8988T (cell line): Measurements from ENCODE around the gene RAB36.

Experiments
- DNase-seq: peaks from one replicate; pipeline ENCODE4 v3.0.0; 2011

RAB36 gene, protein sequence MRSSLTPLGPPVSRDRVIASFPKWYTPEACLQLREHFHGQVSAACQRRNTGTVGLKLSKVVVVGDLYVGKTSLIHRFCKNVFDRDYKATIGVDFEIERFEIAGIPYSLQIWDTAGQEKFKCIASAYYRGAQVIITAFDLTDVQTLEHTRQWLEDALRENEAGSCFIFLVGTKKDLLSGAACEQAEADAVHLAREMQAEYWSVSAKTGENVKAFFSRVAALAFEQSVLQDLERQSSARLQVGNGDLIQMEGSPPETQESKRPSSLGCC

DNA sequence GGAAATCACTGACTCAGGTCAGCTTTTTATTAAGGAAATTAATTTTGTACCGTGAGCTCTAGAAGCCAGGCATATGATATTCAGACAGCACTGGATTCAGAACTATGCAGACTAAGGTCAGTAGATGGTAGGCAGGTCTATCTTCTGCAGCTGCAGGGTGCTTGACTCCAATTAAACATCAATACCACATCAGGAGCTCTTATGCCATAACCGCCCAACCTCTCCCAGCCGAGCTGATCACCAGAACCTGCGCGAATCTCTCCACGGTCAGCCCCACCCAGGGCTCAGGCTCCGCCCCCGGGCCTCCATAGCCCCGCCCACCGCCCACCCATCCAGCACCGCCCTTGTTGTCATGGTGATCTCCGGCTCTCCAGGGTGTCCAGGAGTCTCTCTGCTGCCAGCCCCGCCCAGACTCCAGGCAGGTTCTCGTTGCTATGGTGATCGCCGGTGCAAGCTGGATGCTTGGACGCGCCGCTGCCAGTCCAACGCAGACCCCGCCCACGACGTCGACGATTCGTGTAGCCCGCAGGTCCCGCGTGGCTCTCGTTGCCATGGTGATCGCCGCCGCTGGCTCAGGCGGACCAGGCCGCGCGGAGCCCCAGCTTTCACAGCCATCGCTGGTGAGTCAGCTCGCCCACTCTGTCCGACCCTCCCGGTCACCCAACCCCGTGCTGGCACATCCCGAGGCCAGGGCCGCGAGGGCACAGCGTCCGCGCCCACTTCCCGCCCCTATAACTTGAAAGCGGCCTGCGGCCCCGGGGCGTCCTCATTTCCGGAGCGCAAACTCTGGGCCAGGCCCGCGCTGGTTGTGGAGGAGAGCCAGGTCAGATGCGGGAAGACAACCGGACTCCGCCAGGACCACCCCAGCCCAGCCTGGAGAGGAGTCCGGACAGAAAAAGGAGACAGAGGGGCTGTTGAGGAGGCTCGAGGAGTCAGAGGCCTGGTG, at the start of gene RAB36:
RAB36 (plus strand) TSS at position 546 of the 946 bp plus-strand sequence. CDS start 1,140 bp downstream, outside the sequence.
- DNase-seq = peak; percentile 46

DNA sequence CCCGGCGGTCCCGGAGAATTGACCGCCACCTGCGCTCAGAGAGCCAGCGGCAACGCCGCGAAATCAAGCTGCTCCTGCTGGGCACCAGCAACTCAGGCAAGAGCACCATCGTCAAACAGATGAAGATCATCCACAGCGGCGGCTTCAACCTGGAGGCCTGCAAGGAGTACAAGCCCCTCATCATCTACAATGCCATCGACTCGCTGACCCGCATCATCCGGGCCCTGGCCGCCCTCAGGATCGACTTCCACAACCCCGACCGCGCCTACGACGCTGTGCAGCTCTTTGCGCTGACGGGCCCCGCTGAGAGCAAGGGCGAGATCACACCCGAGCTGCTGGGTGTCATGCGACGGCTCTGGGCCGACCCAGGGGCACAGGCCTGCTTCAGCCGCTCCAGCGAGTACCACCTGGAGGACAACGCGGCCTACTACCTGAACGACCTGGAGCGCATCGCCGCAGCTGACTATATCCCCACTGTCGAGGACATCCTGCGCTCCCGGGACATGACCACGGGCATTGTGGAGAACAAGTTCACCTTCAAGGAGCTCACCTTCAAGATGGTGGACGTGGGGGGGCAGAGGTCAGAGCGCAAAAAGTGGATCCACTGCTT, 49.4 kb upstream of the RAB36 start:
- DNase-seq = no peak

DNA sequence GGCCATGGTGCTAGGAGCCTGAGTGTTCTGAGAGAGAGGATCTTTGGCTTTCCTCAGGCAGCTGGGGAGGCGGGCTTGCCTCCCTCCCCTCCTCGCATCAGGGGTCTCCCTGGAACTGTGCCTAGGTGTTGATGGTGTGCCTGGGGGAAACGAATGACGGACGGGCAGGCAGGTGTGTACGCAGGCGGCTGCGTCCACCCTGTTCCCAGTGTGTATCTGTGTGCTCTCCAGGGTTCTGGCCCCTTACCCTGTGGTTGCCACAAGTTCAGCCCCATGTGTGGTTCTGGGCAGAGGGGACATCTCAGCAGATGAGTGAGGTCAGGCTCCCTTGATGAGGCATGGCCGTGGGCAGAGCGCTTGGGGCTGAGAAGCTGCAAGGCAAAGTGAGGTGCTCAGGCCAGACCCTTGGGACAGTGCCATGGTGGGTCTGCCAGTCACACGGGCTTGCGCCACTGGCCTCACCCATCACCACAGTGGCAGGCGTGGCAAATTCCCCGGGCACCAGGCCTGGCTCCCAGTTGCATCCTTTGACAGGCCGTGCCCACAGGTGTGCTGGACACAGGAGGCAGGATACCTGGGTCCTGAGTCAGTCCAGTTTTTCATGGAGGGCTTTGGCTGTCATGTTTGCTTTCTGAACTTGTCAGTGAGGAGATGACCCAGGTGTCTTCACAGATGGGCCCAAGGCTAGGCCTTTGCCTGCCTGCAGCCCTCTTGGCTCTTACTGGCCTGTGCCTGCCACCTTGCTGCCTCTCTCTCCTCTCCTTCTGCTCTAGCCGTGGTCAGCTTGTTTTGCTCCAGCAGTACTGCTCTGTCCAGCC, 47.7 kb upstream of the RAB36 start:
- DNase-seq = no peak

DNA sequence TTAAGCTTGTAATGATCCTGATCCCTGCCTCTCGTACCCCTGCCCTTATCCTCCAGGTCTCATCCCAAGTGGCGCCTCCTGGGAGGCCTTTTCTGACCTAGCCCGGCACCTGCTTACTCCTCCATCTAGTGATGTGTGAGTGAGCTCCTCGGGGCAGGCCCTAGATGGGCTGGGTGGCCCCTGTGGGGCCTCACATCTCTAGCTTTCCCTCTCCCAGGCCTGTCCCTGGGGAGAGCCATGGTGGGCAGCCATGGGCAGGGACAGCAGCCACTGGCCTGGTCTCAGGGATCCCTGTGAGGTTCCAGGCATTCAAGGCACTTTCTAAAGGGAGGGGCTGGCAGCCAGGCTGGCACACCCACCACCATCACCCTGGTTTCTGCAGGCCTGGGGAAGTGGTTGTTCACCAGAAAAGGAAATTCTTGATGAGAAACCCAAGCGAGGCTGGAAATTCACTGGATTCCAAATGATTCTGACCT, 47.0 kb upstream of the RAB36 start:
- DNase-seq = no peak

DNA sequence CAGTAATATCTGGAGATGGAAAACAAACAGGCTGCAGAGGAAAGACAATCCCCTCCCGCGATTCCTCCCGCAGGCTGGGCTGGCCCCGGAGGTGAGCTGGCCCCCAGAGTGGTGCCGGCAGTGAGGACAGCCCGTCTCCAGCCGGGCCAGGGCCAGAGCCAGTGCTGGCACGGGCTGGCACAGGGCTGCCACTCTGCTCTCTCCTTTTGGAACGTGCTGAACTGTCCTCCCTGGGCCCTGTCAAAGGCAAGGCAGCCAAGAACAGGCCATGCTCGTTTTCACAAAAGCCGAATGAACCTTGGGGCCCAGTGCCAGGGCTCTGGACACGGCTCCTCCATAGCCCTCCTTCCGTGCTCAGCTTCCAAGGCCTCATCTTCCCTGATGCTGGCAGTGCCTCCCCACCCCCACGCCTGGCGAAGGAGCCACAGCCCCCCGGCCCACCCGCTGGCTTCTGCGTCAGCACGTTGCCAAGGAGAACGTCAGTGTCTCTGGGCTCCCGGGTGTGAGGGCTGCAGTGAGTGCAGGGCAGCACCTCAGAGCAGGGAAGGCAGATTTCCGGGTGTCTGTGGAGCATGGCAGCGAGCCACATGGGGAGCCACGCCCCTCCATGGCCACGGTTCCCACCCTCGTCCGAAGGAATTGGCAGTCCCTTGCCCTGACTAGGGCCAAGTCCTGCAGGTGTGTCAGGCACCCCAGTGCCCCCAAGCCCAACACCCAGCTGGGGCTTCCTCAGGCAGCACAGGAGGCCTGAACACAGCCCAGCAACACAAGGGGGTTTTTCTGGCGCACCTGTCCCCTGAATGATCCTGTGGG, 46.4 kb upstream of the RAB36 start:
- DNase-seq = no peak

DNA sequence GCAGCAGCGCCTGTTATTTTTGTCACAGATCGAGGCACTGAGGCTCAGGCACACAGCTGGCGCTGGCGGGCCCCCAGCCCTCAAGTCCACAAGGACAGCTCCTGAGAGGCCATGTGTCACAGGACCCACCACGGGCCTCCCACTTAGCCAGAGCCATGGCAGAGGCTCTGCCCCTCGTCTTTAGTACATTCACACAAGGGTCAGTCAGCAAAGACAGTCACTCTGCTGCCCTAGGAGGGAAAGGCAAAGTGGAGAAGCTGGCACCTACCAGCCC, 45.8 kb upstream of the RAB36 start:
- no peak for DNase-seq

DNA sequence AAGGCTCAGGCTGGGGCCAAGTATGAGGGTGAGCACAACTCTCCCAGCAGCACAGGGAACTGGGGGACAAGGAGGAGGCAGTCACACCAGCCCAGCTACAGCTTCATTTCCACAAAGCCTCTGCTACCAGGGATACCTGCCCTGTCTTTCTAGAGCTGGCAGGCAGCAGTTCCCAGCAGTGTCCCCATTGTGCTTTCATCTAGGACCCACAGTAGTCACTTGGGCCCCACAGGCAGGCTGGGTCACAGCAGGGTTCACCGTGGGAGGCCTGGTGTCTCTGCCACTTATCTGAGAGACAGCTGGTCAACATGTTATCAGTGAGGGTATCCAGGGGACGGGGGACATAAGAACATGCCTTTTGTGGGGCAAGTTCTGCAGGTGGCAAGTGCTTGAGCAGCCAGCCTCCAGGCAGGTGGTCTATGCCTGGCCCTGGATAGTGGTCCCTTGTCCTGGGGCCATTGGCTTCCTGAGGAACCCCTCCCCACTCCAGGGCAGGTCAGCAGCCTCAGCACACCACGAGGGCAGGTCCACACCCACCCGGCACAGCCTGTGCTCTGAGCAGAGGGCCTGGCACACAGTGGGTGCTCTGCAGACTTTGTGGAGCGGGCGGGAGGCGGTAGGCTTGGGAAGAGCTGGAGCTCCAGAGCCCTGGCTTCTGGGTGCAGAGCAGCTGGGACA, 45.0 kb upstream of the RAB36 start:
- no peak for DNase-seq

DNA sequence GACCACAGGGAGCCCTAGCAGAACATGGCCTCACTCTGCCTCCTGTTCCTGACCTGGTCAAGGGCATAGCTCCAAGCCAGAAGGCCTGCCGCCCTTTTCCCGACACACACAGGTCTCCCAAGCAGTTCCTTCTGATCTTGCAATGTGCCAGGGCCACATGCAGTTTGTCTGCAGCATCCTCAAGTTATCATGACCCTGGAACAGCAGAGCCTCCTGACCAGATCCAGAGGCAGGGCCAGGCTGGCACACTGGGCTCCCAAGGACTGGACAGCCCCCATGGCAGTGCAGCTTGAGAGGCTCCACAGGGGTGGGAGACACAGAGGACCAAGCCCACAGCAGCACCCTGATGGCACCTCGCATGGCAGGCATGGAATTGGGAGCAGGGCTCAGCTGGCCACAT, 43.8 kb upstream of the RAB36 start:
- no peak for DNase-seq

DNA sequence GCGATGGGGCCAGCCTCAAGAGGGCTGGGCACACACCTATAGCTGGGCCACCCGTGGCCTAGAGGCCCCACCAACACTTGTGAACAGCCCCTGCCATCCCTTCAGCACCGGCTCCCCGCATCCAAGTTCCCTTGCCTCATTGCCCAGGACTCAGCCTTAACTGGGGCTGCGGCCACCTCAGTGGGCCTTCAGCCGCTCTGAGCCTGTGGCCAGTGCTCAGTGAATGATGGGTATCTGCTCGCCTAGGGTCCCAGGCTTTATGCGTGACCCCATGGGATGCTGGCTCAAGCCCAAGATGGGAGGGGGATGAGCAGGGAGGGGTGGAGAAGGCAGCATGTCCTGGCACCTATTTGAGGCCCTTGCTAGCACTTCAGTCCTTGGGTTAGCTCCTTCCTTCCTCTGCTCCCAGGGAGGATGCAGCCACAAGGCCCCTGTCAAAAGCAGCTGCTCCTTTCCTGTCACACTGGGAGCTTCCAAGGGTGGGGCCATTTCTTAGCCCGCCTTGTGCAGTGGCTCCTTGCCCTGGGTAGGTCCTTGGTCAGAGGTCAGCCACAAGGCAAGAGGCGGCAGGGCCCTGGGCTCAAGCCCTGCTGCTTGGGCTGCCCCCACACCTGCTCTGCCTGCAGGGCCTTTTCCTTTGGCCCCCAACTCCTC, 43.1 kb upstream of the RAB36 start:
- DNase-seq = no peak

DNA sequence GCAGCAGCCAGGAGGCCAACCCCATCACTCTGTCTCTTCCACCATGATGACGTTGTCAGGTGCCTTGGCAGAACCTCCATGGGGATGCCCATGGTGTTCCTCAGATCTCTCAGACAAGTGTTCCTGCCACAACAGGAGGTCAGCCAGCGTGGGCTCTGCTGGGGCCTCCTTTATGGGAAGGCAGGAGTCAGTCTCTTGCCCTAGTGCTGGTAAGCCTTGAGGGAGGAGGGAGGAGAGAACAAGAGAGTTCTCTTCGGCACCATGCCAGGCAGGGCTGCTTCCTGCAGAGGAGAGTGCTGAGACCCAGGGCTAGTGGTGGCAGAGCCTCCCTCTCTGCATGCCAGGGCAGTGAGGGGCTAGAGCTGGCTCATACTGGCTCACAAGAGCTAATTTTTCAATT, 42.5 kb upstream of the RAB36 start:
- DNase-seq = no peak

DNA sequence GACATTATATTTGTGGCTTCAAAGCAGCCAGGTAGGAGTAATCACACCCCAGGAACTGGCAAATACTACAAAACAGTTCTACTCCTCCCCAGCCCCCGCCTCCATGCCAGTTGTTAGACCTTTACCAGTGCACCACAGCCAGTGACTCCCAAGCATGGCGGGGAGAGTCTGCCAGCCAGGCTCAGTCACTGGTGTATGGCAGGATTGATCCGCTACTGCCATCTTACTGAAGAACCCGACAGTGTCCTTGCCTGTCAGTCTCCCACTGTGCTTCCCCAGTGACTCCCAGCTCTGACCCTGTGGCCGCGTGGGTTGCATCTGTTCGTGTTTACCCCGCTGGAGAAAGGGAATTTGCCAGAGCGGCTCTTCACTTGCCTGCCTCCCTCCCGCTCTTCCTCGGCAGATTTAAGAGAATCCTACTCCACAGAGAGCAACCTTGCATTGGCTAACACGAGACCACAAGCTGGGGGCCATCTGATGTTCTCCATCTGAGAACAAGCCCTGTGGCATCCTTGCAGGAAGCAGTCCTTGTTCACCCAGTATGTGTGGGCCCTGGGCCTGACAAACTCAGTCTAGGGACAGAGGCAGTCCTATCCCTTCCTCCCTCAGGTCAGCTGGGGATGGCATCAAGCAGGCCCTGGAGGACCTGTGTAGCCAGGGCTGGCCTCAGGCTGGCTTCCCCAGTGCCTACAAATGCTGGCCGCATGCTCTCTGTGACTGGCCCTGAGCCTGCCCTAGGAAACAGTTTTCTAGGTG, 41.9 kb upstream of the RAB36 start:
- no peak for DNase-seq

DNA sequence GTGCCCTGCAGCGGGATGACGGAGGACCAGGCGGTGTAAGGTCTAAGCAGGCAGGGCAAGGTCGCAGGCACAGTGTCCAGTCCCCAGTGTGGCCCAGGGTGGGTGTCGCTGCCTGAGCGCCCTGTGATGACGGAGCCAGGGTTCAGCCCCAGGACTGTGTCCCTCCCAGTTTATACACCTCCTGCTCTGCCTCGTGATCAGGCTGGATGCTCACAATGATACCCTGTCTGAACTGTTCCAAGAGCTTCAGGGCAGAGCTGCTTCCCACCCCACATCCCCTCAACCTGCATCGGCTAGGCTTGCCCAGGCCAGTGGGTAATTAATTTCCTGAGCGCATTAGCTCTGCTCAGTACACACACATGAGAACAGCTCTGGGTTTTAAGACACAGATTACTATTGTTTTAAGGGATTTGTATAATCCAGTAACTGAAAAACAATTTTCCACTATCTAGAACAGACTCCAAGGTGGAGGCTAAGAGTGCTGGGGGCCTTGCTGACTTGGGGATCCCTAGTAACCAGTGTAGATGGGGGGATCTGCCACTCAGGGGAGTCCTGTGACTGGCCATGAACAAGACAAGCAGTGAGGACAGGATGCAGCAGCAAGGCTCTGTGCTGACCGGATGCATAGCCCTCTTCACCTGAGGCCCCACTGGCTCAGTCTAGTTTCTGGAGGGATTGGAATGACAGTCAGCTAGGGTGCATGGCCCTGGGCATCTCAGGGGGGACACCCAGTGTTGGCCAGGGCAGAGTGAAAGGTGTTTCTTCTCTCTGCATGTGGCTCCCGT, 40.9 kb upstream of the RAB36 start:
- DNase-seq = no peak

DNA sequence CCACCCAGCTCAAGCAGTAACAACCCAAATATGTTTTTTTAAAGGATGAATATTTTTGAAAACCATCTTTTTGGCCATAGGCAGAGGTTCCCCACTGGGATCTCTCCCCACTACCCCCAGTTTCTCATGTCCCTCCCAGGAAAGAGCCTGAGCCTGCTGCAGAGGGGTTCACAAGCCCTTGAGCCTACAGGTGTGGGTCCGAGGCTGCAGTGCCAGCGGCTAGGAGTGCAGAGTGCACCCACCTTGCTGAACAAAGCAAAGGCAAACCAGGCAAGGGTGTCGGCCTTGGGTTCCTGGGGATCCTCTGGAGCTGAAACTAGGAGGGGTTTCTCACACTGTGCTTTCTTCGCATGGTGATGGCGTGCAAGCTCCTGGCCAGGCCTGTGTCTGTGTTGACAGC, 40.0 kb upstream of the RAB36 start:
- no peak for DNase-seq

DNA sequence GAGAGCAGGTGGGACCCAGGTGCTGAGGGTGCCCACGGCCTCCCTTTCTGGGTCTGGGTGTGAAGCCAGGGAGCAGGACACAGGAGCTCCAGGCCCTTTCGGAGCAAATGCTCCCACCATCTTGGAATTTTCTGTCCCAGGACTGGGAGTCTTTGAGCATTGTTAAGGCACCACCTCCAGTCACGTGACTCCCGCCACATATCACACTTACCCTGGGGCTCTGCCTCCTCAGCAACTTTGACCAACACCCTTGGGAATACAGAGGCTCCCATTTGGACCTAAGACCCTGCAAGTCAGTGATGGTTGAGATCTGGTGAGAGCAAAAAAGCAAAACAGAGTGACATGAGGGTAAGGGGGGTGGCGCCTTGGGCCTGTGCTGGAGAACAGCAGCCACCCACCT, 39.4 kb upstream of the RAB36 start:
- no peak for DNase-seq

DNA sequence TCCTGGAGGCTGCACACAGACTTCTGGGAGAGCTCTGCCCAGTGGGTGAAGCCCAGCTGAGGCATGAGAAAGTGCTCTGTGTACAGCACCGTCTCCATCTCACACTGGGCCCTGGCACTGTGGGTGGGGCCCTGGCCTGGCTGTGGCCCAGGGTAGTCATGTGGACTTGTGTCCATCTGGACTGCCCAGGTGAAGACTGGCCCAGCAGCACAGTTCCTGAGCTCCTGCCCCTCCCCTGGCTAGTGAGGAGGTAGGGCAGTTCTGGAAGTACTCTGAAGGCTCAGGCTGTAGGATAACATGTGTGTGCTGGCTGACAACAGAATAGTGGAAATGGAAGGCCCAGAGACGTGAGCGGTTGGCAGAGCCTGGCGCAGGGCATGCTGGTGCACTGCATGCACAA, 38.9 kb upstream of the RAB36 start:
- DNase-seq = no peak

DNA sequence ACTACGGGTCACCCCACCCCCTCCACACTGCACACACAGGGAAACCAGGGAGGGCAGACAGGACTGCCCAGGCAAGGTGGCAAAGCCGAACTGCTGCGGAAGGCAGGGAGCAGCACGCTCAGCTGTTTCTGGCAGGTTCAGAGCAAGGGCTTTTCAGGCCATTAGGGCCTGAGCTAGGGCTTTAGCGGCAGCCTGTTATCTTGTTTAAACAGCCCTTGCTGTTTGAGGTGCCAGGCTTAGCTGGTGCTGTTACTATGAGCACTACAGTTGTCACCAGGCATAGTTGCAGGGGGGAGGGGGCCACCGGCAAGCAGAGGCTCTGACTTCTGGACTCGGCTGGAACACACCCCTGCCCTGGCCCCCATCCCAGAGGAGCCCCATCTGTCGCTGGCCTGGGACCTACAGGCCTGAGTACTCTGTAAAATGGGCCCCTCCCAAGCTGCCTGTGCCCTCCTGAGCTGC, 38.3 kb upstream of the RAB36 start:
- DNase-seq = no peak

DNA sequence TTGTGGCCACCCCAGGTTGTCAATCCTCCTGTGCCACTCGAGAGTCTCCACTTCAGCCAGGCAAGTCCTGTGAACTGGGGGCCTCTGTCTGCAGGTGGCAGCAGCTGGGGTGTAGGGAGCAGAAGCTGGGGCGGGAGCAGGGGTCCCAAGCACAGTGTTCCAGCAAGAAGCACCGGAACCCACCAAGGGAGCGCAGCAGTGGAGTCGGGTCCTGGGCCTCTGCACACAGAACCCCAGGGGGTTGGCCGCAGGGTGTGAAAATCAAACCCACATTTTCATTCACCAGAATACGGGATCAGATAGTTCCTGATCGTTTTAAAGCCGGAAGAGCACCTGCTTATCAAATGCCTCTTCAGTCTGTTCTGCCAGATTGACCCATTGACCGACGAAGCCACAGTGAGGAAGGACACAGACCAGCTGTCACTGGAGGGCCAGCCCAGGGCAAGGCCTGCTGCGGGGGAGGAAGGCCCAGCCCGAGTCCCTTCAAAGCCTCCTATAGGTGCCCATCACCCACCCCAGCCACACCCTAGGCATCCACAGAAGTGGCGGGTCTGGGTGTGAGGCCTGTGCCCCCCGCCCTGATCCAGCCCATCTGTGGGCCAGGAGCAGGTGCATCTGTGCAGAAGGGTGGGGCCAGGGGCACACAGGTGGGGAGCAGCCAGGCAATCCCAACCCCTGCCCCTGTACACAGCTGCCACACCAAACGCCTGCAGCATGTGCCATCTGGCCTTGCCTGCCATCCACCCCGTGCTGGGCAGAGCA, 37.6 kb upstream of the RAB36 start:
- DNase-seq = no peak
